ENCODE results near the gene PHETA1. TPM values are rescaled to one million over a fixed set of nuclear protein-coding genes. Genes with fewer than 3 reads are reported as not detected.

The PHETA1 gene
- total and polyA plus RNA-seq, 10 of the 15 experiments (the other 5 are each of a cell fraction or from before 2014, with no cell fraction given), result 0.02 to 1.3 (median 0.51) TPM; not detected in 1

- ChIA-PET RAD21 (ENCODE audit: unreplicated experiment) (interaction anchor here (0.6 to 19.6 kb wide), 21 partner anchors 11 to 735 kb away, joined by 3 to 804 read pairs (median 4); partner anchors contain the start of genes ACAD10, BRAP and PHETA1), SMC1A (ENCODE audit: uncharacterized antibody, unreplicated experiment) (interaction anchor here (0.6 to 22.6 kb wide), 21 partner anchors 12 to 936 kb away, joined by 3 to 605 read pairs (median 5); partner anchors contain the start of genes ACAD10 and BRAP), CTCF (interaction anchor here (0.5 to 27.0 kb wide), 43 partner anchors 8 to 416 kb away, joined by 3 to 1117 read pairs (median 4); partner anchors contain the start of genes ACAD10, BRAP and PHETA1), POLR2A (interaction anchor here (0.6 to 3.6 kb wide), 5 partner anchors 16 to 1189 kb away, joined by 3 to 23 read pairs (median 13); no protein-coding TSS in a partner anchor)
- BruUV-seq (replicated peaks), result no TSS peak
- H2AFZ ChIP-seq (ENCODE audit: control insufficient read depth, low read depth, low read length), result peak overlapping the region; percentile 91
- H3K27me3 ChIP-seq (replicated peaks in 1 of 2; ENCODE audit: control insufficient read depth in 2 of 2, insufficient read depth in 2 of 2, low read length in 1 of 2), result no peaks in the 10 kb centered on the region
- H3K36me3 ChIP-seq (ENCODE audit: control insufficient read depth in 2 of 2, insufficient read depth in 2 of 2, low read length in 1 of 2), result no peaks in the 10 kb centered on the region
- peak overlapping the region; percentile 55; the same call in 1 of the 2 replicates for H3K9ac ChIP-seq (ENCODE audit: control insufficient read depth, insufficient read depth, low read length)
- DNase-seq (ENCODE audit: low read depth, low spot score) (no peak), ATAC-seq (peak; percentile 86), FAIRE-seq (peak; percentile 76)
- peak overlapping the region; percentile 91 for H3K4me2 ChIP-seq (ENCODE audit: control insufficient read depth, insufficient read depth)
- peak overlapping the region; percentile 7; the same call in 1 of the 2 replicates for H3K4me3 ChIP-seq
- H3K79me2 ChIP-seq (ENCODE audit: control insufficient read depth, insufficient read depth, low read length), result no peaks in the 10 kb centered on the region
- 2% methylated on average over 30 of the region's 34 CpGs for WGBS (ENCODE audit: insufficient coverage, insufficient replicate concordance, low lambda C conversion rate, missing lambda C conversion rate)
- in situ Hi-C loops (cut with MboI), result loop anchor here (5.0 kb wide), 1 partner anchor 135 kb away; no protein-coding TSS in a partner anchor
- H4K20me1 ChIP-seq (ENCODE audit: control insufficient read depth, insufficient read depth), result no peaks in the 10 kb centered on the region
- intact Hi-C loops (cut with micrococcal nuclease; ENCODE audit: unreplicated experiment), result loop anchor here (1.0 to 10.0 kb wide), 7 partner anchors 54 to 416 kb away; partner anchors contain the start of genes ACAD10 and BRAP
- H3K4me1 ChIP-seq (ENCODE audit: control insufficient read depth, insufficient read depth, low read length), result peaks cover 38% of the 10 kb centered on the region
- H3K9me3 ChIP-seq (replicated peaks; ENCODE audit: control insufficient read depth, insufficient read depth, low read length), result no peaks in the 10 kb centered on the region
- H3K27ac ChIP-seq (ENCODE audit: control insufficient read depth, insufficient read depth), result peak overlapping the region; percentile 61
- TF ChIP-seq SKIL (IDR thresholded peaks at IDR 0.05; ENCODE audit: low read depth, poor library complexity, severe bottlenecking) (no peak), RAD51 (IDR thresholded peaks at IDR 0.05) (no peak), SMC3 (IDR thresholded peaks at IDR 0.05; ENCODE audit: borderline replicate concordance, low read length) (peak; percentile 99), REST (IDR thresholded peaks at IDR 0.05; ENCODE audit: low read depth, low read length) (no peak), PML (IDR thresholded peaks at IDR 0.05; ENCODE audit: low read length) (no peak), POU2F2 (IDR thresholded peaks at IDR 0.05; ENCODE audit: borderline replicate concordance, low read depth, low read length) (0 out of 3 replicates have a peak, but pooled peaks have one; percentile 18), TARDBP (IDR thresholded peaks at IDR 0.05; ENCODE audit: borderline replicate concordance) (0 out of 2 replicates have a peak, but pooled peaks have one; percentile 40), SMARCA5 (IDR thresholded peaks at IDR 0.05) (peak; percentile 95), LARP7 (IDR thresholded peaks at IDR 0.05) (peak; percentile 67; the same call in 1 of the 2 replicates), ZNF592 (IDR thresholded peaks at IDR 0.05) (no peak; the same call in 1 of the 2 replicates), RELA (IDR thresholded peaks at IDR 0.05; ENCODE audit: borderline replicate concordance, partially characterized antibody) (peak; percentile 15), IKZF1 (conservative IDR thresholded peaks at IDR 0.05) (peak; percentile 83), BACH1 (IDR thresholded peaks at IDR 0.05; ENCODE audit: borderline replicate concordance) (peak; percentile 85; the same call in 1 of the 2 replicates)
Measured at GRCh38 chr12:111396726-111397445, 28.0 kb upstream of the PHETA1 start.

Data from GM12878 (cell line).